ENCODE results near the gene USP7. TPM values are rescaled to one million over a fixed set of nuclear protein-coding genes. Genes with fewer than 3 reads are reported as not detected.

Gene USP7
- total and polyA plus RNA-seq, 10 of the 15 experiments (the other 5 are each of a cell fraction or from before 2014, with no cell fraction given), result 16.2 to 133 (median 60.5) TPM

DNA sequence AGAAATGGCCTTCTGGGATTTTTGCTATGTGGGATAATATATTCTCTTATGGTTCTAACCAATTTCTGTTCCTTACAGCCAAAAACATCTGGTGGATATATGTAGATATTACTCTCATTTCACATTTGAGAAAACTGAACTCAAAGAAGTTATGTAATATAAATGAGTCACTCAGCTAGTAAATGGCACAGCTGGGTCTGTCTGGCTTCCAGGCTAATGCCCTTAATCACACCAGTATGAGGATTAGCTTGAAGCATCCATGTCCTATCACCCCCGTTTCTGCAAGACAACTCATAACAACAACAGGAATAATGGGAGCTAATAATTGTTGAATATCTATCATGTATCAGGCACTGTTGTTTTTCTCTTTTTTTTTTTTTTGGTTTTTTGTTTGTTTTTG lies 34.4 kb upstream of the USP7 start (continued):
- TF ChIP-seq ATF3 (IDR thresholded peaks at IDR 0.05; ENCODE audit: borderline replicate concordance, extremely low read depth, low read depth, low read length) (no peak), RAD21 (IDR thresholded peaks at IDR 0.05; ENCODE audit: insufficient read depth, low read depth, low read length) (no peak), SIX5 (IDR thresholded peaks at IDR 0.05; ENCODE audit: low read depth, low read length, severe bottlenecking) (no peak), TCF12 (IDR thresholded peaks at IDR 0.05; ENCODE audit: low read depth, low read length) (no peak)
- TF ChIP-seq, protein P1, sequence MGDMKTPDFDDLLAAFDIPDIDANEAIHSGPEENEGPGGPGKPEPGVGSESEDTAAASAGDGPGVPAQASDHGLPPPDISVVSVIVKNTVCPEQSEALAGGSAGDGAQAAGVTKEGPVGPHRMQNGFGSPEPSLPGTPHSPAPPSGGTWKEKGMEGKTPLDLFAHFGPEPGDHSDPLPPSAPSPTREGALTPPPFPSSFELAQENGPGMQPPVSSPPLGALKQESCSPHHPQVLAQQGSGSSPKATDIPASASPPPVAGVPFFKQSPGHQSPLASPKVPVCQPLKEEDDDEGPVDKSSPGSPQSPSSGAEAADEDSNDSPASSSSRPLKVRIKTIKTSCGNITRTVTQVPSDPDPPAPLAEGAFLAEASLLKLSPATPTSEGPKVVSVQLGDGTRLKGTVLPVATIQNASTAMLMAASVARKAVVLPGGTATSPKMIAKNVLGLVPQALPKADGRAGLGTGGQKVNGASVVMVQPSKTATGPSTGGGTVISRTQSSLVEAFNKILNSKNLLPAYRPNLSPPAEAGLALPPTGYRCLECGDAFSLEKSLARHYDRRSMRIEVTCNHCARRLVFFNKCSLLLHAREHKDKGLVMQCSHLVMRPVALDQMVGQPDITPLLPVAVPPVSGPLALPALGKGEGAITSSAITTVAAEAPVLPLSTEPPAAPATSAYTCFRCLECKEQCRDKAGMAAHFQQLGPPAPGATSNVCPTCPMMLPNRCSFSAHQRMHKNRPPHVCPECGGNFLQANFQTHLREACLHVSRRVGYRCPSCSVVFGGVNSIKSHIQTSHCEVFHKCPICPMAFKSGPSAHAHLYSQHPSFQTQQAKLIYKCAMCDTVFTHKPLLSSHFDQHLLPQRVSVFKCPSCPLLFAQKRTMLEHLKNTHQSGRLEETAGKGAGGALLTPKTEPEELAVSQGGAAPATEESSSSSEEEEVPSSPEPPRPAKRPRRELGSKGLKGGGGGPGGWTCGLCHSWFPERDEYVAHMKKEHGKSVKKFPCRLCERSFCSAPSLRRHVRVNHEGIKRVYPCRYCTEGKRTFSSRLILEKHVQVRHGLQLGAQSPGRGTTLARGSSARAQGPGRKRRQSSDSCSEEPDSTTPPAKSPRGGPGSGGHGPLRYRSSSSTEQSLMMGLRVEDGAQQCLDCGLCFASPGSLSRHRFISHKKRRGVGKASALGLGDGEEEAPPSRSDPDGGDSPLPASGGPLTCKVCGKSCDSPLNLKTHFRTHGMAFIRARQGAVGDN (IDR thresholded peaks at IDR 0.05), result no peak

- Histone ChIP-seq H3K4me1 (ENCODE audit: control insufficient read depth, insufficient read depth, low read length) (no peaks in the 10 kb centered on the region), H3K27ac (ENCODE audit: control insufficient read depth, insufficient read depth) (no peak overlapping the region), H4K20me1 (ENCODE audit: control insufficient read depth, insufficient read depth) (no peaks in the 10 kb centered on the region), H3K79me2 (ENCODE audit: control insufficient read depth, insufficient read depth, low read length) (no peaks in the 10 kb centered on the region), H2AFZ (ENCODE audit: control insufficient read depth, low read depth, low read length) (no peak overlapping the region), H3K27me3 (replicated peaks in 1 of 2; ENCODE audit: control insufficient read depth in 2 of 2, insufficient read depth in 2 of 2, low read length in 1 of 2) (no peaks in the 10 kb centered on the region), H3K9ac (ENCODE audit: control insufficient read depth, insufficient read depth, low read length) (no peak overlapping the region), H3K4me3 (no peak overlapping the region), H3K9me3 (replicated peaks; ENCODE audit: control insufficient read depth, insufficient read depth, low read length) (no peaks in the 10 kb centered on the region), H3K36me3 (ENCODE audit: control insufficient read depth in 2 of 2, insufficient read depth in 2 of 2, low read length in 1 of 2) (no peaks in the 10 kb centered on the region), H3K4me2 (ENCODE audit: control insufficient read depth, insufficient read depth) (no peak overlapping the region)
- WGBS (ENCODE audit: insufficient coverage, insufficient replicate concordance, low lambda C conversion rate, missing lambda C conversion rate), result 64% methylated on average over 5 of the region's 5 CpGs
- no peak for FAIRE-seq
- no peak for DNase-seq (ENCODE audit: low read depth, low spot score)
- SMC1A ChIA-PET (ENCODE audit: uncharacterized antibody, unreplicated experiment), result interaction anchor here (1.0 kb wide), 1 partner anchor 10 kb away, joined by 3 read pairs; no protein-coding TSS in a partner anchor
- RAD21 ChIA-PET (ENCODE audit: unreplicated experiment), result interaction anchor here (0.8 kb wide), 1 partner anchor 12 kb away, joined by 3 read pairs; no protein-coding TSS in a partner anchor
- POLR2A ChIA-PET, result no interaction called here
- CTCF ChIA-PET, result interaction anchor here (5.3 kb wide), 1 partner anchor 12 kb away, joined by 29 read pairs; no protein-coding TSS in a partner anchor
- in situ Hi-C loops (cut with MboI), result loop anchor here (25.0 kb wide), 1 partner anchor 610 kb away; no protein-coding TSS in a partner anchor
- no TSS peak for BruUV-seq (replicated peaks)
- intact Hi-C loops (cut with micrococcal nuclease; ENCODE audit: unreplicated experiment), result no loop called here
- ATAC-seq, result peak; percentile 49
- TF ChIP-seq NFYB (IDR thresholded peaks at IDR 0.05; ENCODE audit: insufficient read depth, low read depth, low read length) (peak; percentile 9; the same call in 1 of the 2 replicates), ZSCAN29 (IDR thresholded peaks at IDR 0.05) (no peak)
Observed at GRCh38 chr16:8996891-8997290, 33.2 kb upstream of the USP7 start.

Measured in GM12878 (cell line).